SW480 (cell line): ENCODE measurements around the gene HIRIP3.
"Not testable (repeated sequence)": the region's sequence is repeated elsewhere in the genome, so short reads cannot be mapped to it uniquely, and the experiment has no call there.

Experiments
- DNase-seq: peaks from one replicate; pipeline ENCODE4 v3.0.0-alpha.2; 2016; ENCODE audit warnings: low spot score

HIRIP3 gene

GRCh38 chr16:29995324-29995910, at the start of gene HIRIP3:
Gene HIRIP3 (minus strand): TSS chr16:29995617. CDS start chr16:29995605, 12 bp downstream.
- DNase-seq, result peak; percentile 85

GRCh38 chr16:30041841-30042240, 46.4 kb upstream of the HIRIP3 start:
- DNase-seq, result no peak

GRCh38 chr16:30040690-30041089, 45.3 kb upstream of the HIRIP3 start:
- DNase-seq, result not testable (repeated sequence)

- no peak for DNase-seq
Observed at GRCh38 chr16:30040221-30040620, 44.8 kb upstream of the HIRIP3 start.

GRCh38 chr16:30033270-30033669, 37.9 kb upstream of the HIRIP3 start:
- no peak for DNase-seq

GRCh38 chr16:30032083-30032819, 36.8 kb upstream of the HIRIP3 start:
- DNase-seq, result peak; percentile 66

GRCh38 chr16:30031477-30031918, 36.1 kb upstream of the HIRIP3 start:
- DNase-seq, result no peak

- DNase-seq, result no peak
Observed at GRCh38 chr16:30030841-30031413, 35.5 kb upstream of the HIRIP3 start, which contains the start of gene TLCD3B. Gene TLCD3B (minus strand): TSS chr16:30031271. CDS start chr16:30030527, 744 bp downstream.

- no peak for DNase-seq
Observed at GRCh38 chr16:30030011-30030685, 34.7 kb upstream of the HIRIP3 start.

- DNase-seq, result no peak
Observed at GRCh38 chr16:30028438-30029076, 33.1 kb upstream of the HIRIP3 start.

GRCh38 chr16:30027588-30028437, 32.4 kb upstream of the HIRIP3 start:
- DNase-seq, result no peak

- no peak for DNase-seq
Observed at GRCh38 chr16:30026449-30026848, 31.0 kb upstream of the HIRIP3 start.

GRCh38 chr16:30025574-30025973, 30.2 kb upstream of the HIRIP3 start:
- DNase-seq, result no peak

GRCh38 chr16:30025156-30025555, 29.7 kb upstream of the HIRIP3 start:
- DNase-seq, result no peak

GRCh38 chr16:30024451-30024850, 29.0 kb upstream of the HIRIP3 start:
- no peak for DNase-seq

GRCh38 chr16:30023586-30023985, 28.2 kb upstream of the HIRIP3 start:
- no peak for DNase-seq

- no peak for DNase-seq
Observed at GRCh38 chr16:30022887-30023286, 27.5 kb upstream of the HIRIP3 start, which contains the start of gene C16orf92. Gene C16orf92 (plus strand): TSS chr16:30023198. CDS start chr16:30023341, 143 bp downstream.

GRCh38 chr16:30018731-30019158, 23.3 kb upstream of the HIRIP3 start:
- no peak for DNase-seq

- DNase-seq, result not testable (repeated sequence)
Observed at GRCh38 chr16:30017937-30018336, 22.5 kb upstream of the HIRIP3 start.

GRCh38 chr16:30017277-30017656, 21.9 kb upstream of the HIRIP3 start:
- no peak for DNase-seq
